ENCODE measurements around the gene DENND1A.

GRCh38 chr9:123960965-123961364 lies 31.0 kb upstream of the DENND1A start:
- TF ChIP-seq CTCF (IDR thresholded peaks at IDR 0.05): no peak
- TF ChIP-seq POLR2A (IDR thresholded peaks at IDR 0.05): no peak
